NB4 (cell line): ENCODE results near the gene ARFGEF2.

Experiments
- MAX ChIP-seq: IDR thresholded peaks from 2 replicates; pipeline ENCODE4 v1.6.1; 2011; ENCODE audit warnings: low read depth, low read length
- POLR2A ChIP-seq: IDR thresholded peaks from 2 replicates; pipeline ENCODE4 v1.6.1; 2011; ENCODE audit warnings: mild to moderate bottlenecking; ENCODE audit not compliant: insufficient read length; ENCODE audit errors: extremely low read depth
- TF ChIP-seq, protein P1 (sequence below): IDR thresholded peaks from one replicate; pipeline ENCODE4 v1.5.1; 2012; ENCODE audit warnings: low read depth, low read length

DNA sequence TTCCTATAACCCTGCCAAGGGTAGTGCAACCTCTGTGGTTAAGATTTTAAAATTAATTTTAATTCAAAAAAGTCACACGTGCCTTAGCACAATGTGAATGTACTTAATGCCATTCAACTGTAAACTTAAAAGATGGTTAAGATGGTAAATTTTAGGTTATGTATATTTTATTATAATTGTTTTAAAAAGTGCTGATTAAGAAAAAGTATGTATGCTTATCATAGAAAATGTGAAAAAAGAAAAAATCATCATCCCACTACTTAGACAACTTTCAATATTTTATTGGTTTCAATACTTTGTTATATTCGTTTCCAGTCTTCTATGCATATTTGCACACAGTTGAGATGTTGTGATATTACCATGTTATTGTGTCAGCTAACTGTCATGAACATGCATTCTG is 18.7 kb downstream of the ARFGEF2 start:
- TF ChIP-seq, protein P1, sequence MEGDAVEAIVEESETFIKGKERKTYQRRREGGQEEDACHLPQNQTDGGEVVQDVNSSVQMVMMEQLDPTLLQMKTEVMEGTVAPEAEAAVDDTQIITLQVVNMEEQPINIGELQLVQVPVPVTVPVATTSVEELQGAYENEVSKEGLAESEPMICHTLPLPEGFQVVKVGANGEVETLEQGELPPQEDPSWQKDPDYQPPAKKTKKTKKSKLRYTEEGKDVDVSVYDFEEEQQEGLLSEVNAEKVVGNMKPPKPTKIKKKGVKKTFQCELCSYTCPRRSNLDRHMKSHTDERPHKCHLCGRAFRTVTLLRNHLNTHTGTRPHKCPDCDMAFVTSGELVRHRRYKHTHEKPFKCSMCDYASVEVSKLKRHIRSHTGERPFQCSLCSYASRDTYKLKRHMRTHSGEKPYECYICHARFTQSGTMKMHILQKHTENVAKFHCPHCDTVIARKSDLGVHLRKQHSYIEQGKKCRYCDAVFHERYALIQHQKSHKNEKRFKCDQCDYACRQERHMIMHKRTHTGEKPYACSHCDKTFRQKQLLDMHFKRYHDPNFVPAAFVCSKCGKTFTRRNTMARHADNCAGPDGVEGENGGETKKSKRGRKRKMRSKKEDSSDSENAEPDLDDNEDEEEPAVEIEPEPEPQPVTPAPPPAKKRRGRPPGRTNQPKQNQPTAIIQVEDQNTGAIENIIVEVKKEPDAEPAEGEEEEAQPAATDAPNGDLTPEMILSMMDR = no peak
- no peak for TF ChIP-seq MAX
- TF ChIP-seq POLR2A = no peak
